GM12891 (cell line): ENCODE results near the gene SULT4A1.

Source experiments
- POLR2A ChIP-seq: IDR thresholded peaks from 2 replicates; pipeline ENCODE4 v1.6.1; 2011; ENCODE audit warnings: low read depth, low read length, control low read depth
- POLR2AphosphoS5 ChIP-seq: IDR thresholded peaks from 2 replicates; pipeline ENCODE4 v1.6.1; 2011; ENCODE audit warnings: low read depth, low read length, control low read depth
- POU2F2 ChIP-seq: IDR thresholded peaks from 2 replicates; pipeline ENCODE4 v1.6.1; 2011; ENCODE audit warnings: low read depth, mild to moderate bottlenecking, control low read depth, low read length, moderate library complexity
- SPI1 ChIP-seq: IDR thresholded peaks from 2 replicates; pipeline ENCODE4 v1.6.1; 2011; ENCODE audit warnings: low read depth, low read length, control low read depth
- TAF1 ChIP-seq: IDR thresholded peaks from 2 replicates; pipeline ENCODE4 v1.6.1; 2011; ENCODE audit warnings: low read depth, low read length, control low read depth

DNA sequence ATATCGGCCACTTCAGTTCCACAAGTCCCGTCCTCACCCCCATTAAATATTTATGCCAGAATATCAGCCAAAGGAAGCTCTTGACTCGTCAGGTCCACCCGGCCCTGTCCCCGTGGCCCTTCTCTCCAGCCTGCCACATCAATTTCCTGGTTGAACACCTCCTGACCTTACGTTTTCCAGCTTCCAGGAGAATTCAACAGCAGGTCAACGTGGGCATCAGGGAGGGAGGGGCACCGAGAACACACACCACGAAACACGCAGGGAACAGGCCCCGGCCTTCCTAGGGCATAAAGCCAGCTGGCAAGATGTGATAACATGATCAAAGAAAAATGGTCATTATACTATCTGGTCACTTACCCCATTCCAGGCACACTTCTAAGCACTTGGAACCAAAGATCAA, 15.3 kb downstream of the SULT4A1 start:
- TF ChIP-seq POLR2A (no peak), POLR2AphosphoS5 (no peak), TAF1 (no peak), SPI1 (no peak), POU2F2 (no peak)
